B cell (primary cell): ENCODE data around the gene CNR1. TPM values are rescaled to one million over a fixed set of nuclear protein-coding genes. Genes with fewer than 3 reads are reported as not detected.

Source experiments
- ATAC-seq: fragments of 200-7000 bp; cut with Tn5 transposase; one replicate; pipeline ENCODE4 v1.10.0; 2021; ENCODE audit warnings: low read depth, mild to moderate bottlenecking, moderate number of reproducible peaks, moderate library complexity
- CTCF ChIA-PET: fragments of 350-600 bp; sonication (Branson Sonifier 250); formaldehyde crosslinking; loops from one replicate; lab custom pipeline; 2021; ENCODE audit warnings: antibody characterized with exemption, inconsistent platforms; lab: Charles Lee
- POLR2A ChIA-PET: fragments of 350-600 bp; sonication (Branson Sonifier 250); formaldehyde crosslinking; loops from one replicate; lab custom pipeline; 2021; ENCODE audit warnings: antibody characterized with exemption; lab: Charles Lee
- DNase-seq: peaks from one replicate; pipeline ENCODE4 v3.0.0; 2013
- H2AFZ ChIP-seq: 2 replicates; pipeline ENCODE4 v1.6.1; 2012; ENCODE audit warnings: mild to moderate bottlenecking, low read depth, low read length; ENCODE audit not compliant: insufficient read depth, poor library complexity, severe bottlenecking
- H3K27ac ChIP-seq, 2 donors: 1 replicate in 1 of 2; 2 replicates in 1 of 2; pipeline ENCODE4 v1.5.1; 2012 to 2013; ENCODE audit warnings: low read length in 2 of 2, mild to moderate bottlenecking in 2 of 2, moderate library complexity in 1 of 2
- H3K27me3 ChIP-seq, 4 experiments: fragments of 200-600 bp in 1 of 4; sonication (generic) in 1 of 4; replicated peaks in 1 of 4; 1 replicate in 2 of 4; 2 replicates in 2 of 4; pipeline versions ENCODE4 v1.6.1 to v1.7.0; 2013 to 2016; ENCODE audit warnings: low read length in 3 of 4, mild to moderate bottlenecking in 2 of 4, mixed read lengths in 1 of 4, moderate library complexity in 1 of 4; ENCODE audit not compliant: insufficient read depth in 4 of 4, control insufficient read depth in 3 of 4; ENCODE audit errors: control extremely low read depth in 1 of 4
- H3K36me3 ChIP-seq, 2 experiments: replicated peaks in 1 of 2; 1 replicate in 1 of 2; 2 replicates in 1 of 2; pipeline versions ENCODE4 v1.6.1 to v1.7.1; 2013; ENCODE audit warnings: low read length in 1 of 2; ENCODE audit not compliant: insufficient read depth in 2 of 2, control insufficient read depth in 1 of 2; ENCODE audit errors: control extremely low read depth in 1 of 2, extremely low read depth in 1 of 2
- H3K4me1 ChIP-seq, 2 donors: fragments of 200-600 bp in 1 of 2; sonication (generic) in 1 of 2; 1 replicate in 1 of 2; 2 replicates in 1 of 2; pipeline versions ENCODE4 v1.5.1 to v1.6.1; 2013 to 2017; ENCODE audit warnings: low read length in 2 of 2; ENCODE audit not compliant: control insufficient read depth in 2 of 2, insufficient read depth in 2 of 2
- H3K4me2 ChIP-seq: replicated peaks from 2 replicates; pipeline ENCODE3; 2012; ENCODE audit warnings: mild to moderate bottlenecking, low read depth, low read length; ENCODE audit not compliant: poor library complexity, severe bottlenecking
- H3K4me3 ChIP-seq, 5 experiments: fragments of 200-600 bp in 1 of 5; sonication (generic) in 1 of 5; 1 replicate in 3 of 5; 2 replicates in 2 of 5; pipeline versions ENCODE4 v1.5.1 to v1.7.0; 2011 to 2016; ENCODE audit warnings: low read length in 4 of 5, mild to moderate bottlenecking in 4 of 5, low read depth in 2 of 5, control low read depth in 1 of 5, moderate library complexity in 1 of 5; ENCODE audit not compliant: insufficient read depth in 1 of 5; ENCODE audit errors: control extremely low read depth in 1 of 5, extremely low read depth in 1 of 5
- H3K79me2 ChIP-seq: fragments of 200-600 bp; sonication (generic); one replicate; pipeline ENCODE4 v1.6.0; 2016; ENCODE audit warnings: low read length; ENCODE audit not compliant: control insufficient read depth, insufficient read depth
- H3K9ac ChIP-seq: fragments of 200-600 bp; sonication (generic); 2 replicates; pipeline ENCODE4 v1.6.1; 2017; ENCODE audit warnings: mild to moderate bottlenecking, low read length, moderate library complexity
- H3K9me3 ChIP-seq, 3 donors: one replicate each; pipeline versions ENCODE4 v1.6.1 to v1.7.1; 2013; ENCODE audit warnings: low read length in 2 of 3; ENCODE audit not compliant: control insufficient read depth in 2 of 3, insufficient read depth in 1 of 3; ENCODE audit errors: control extremely low read depth in 1 of 3
- H4K20me1 ChIP-seq: 2 replicates; pipeline ENCODE4 v1.6.0; 2012; ENCODE audit warnings: mild to moderate bottlenecking, low read length; ENCODE audit not compliant: insufficient read depth, control insufficient read depth, poor library complexity, severe bottlenecking
- H3K27ac Mint-ChIP-seq: one replicate; pipeline ENCODE4 v1.8.0; 2021; ENCODE audit warnings: mixed read lengths
- H3K27me3 Mint-ChIP-seq: one replicate; pipeline ENCODE4 v1.8.0; 2021; ENCODE audit warnings: mixed read lengths
- H3K4me1 Mint-ChIP-seq: one replicate; pipeline ENCODE4 v1.8.0; 2021; ENCODE audit warnings: mixed read lengths
- H3K4me3 Mint-ChIP-seq: one replicate; pipeline ENCODE4 v1.8.0; 2021; ENCODE audit warnings: mixed read lengths
- H3K9me3 Mint-ChIP-seq: one replicate; pipeline ENCODE4 v1.8.0; 2022; ENCODE audit warnings: mixed read lengths; ENCODE audit not compliant: insufficient read depth
- EZH2 ChIP-seq: IDR thresholded peaks from 2 replicates; pipeline ENCODE4 v1.6.1; 2012; ENCODE audit warnings: borderline replicate concordance, low read depth, mild to moderate bottlenecking, moderate library complexity, low read length; ENCODE audit not compliant: insufficient read depth, poor library complexity, severe bottlenecking
- WGBS: methylation state at CpG from one replicate; pipeline ENCODE4 v1.1.5; 2013; ENCODE audit warnings: missing lambda C conversion rate; ENCODE audit not compliant: insufficient coverage; 5-methylcytosine and 5-hydroxymethylcytosine counted together
- intact Hi-C: fragments of 100-400 bp; cut with micrococcal nuclease; formaldehyde crosslinking; loops from one replicate; pipeline ENCODE4 v1.10.0; 2022
- polyA plus RNA-seq: library from polyadenylated mRNA; depleted of rRNA; stranded (reverse); fragments of >200 nt; gene quantifications from 2 replicates; pipeline ENCODE4 v1.2.3, GENCODE V29; 2012
- total RNA-seq, 2 donors: library from RNA; stranded (reverse); fragments of 120-200 nt in 1 of 2; gene quantifications; 1 replicate in 1 of 2; 2 replicates in 1 of 2; pipeline versions ENCODE4 v1.2.3 to v1.2.4, GENCODE V29; 2013 to 2022
- TF ChIP-seq, protein P1 (sequence below): fragments of 200-600 bp; IDR thresholded peaks from one replicate; pipeline ENCODE4 v1.8.0; 2022; ENCODE audit warnings: antibody characterized with exemption, mild to moderate bottlenecking

The CNR1 gene
- total and polyA plus RNA-seq, 2 donors (not counting 1 experiment from before 2014, with no cell fraction given): 8.9 to 28.9 TPM

DNA sequence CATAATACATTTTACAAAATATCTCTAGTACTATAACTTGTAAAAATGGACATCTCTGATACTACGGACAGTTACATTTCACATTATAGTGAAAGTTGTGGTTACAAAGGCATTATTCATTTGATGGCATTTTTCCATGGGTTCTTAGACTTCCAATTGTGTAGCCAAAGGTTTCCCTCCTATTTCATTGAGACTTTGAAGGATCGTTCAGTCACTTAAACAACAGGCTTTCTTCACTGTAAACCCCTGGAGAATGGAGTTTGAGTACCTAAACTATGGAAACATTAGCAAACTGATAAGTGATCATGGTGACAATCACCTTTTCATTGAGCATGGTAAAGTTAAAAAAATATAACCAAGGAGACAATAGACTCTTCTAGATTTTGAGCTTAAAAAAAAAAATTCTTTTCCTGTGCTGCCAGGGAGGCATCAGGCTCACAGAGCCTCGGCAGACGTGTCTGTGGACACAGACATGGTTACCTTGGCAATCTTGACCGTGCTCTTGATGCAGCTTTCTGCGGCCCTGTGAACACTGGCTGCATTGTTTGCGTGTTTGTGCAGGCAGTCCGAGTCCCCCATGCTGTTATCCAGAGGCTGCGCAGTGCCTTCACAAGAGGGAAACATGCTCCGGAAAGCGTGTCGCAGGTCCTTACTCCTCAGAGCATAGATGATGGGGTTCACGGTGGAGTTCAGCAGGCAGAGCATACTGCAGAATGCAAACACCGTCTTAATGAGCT lies 22.6 kb downstream of the CNR1 start:
- no peak overlapping the region for H3K4me3 ChIP-seq
- CTCF ChIA-PET: interaction anchor here (1.7 to 3.0 kb wide), 3 partner anchors 21 to 637 kb away, joined by 4 to 22 read pairs (median 21); partner anchors contain the start of gene CNR1
- Mint-ChIP-seq H3K27me3 (no peaks in the 10 kb centered on the region), H3K4me3 (no peak overlapping the region), H3K9me3 (no peaks in the 10 kb centered on the region), H3K27ac (peak overlapping the region; percentile 37), H3K4me1 (peaks cover 46% of the 10 kb centered on the region)
- no peaks in the 10 kb centered on the region for H4K20me1 ChIP-seq
- TF ChIP-seq, protein P1, sequence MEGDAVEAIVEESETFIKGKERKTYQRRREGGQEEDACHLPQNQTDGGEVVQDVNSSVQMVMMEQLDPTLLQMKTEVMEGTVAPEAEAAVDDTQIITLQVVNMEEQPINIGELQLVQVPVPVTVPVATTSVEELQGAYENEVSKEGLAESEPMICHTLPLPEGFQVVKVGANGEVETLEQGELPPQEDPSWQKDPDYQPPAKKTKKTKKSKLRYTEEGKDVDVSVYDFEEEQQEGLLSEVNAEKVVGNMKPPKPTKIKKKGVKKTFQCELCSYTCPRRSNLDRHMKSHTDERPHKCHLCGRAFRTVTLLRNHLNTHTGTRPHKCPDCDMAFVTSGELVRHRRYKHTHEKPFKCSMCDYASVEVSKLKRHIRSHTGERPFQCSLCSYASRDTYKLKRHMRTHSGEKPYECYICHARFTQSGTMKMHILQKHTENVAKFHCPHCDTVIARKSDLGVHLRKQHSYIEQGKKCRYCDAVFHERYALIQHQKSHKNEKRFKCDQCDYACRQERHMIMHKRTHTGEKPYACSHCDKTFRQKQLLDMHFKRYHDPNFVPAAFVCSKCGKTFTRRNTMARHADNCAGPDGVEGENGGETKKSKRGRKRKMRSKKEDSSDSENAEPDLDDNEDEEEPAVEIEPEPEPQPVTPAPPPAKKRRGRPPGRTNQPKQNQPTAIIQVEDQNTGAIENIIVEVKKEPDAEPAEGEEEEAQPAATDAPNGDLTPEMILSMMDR: no peak
- no peaks in the 10 kb centered on the region for H3K27me3 ChIP-seq
- H3K9me3 ChIP-seq: peaks cover 0 to 4% (median 0%) of the 10 kb centered on the region in 3 donors
- no peaks in the 10 kb centered on the region for H3K36me3 ChIP-seq
- H3K4me1 ChIP-seq: peaks cover 39 to 41% of the 10 kb centered on the region in 2 donors
- intact Hi-C loops: loop anchor here (2.0 to 5.0 kb wide), 2 partner anchors 95 to 386 kb away; no protein-coding TSS in a partner anchor
- DNase-seq (no peak), ATAC-seq (no peak)
- 95% methylated on average over 12 of the region's 14 CpGs for WGBS
- POLR2A ChIA-PET: no interaction called here
- H2AFZ ChIP-seq: no peak overlapping the region
- no peaks in the 10 kb centered on the region for H3K79me2 ChIP-seq
- H3K4me2 ChIP-seq: no peak overlapping the region
- H3K27ac ChIP-seq: peak overlapping the region in 1 of 2 donors; percentile 95
- H3K9ac ChIP-seq: no peak overlapping the region

DNA sequence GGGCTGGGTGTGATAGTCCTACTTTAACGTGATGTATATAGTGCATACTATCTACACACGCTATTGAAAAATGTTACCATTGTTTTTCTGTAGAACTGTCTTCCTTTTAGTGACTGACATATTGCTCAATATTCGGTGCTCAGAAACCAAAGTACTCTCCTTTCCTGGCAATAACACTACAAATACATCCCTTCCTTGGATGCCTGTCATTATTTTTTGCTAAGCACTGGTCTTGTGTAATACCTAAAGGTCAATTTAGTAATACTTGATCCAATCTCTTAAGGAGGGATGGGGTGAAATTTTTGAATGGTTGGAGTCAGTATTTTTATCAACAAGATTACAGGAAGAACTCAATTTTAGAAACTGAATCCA lies 23.9 kb downstream of the CNR1 start:
- H3K4me3 Mint-ChIP-seq: peak overlapping the region; percentile 67
- Histone ChIP-seq H3K27ac (peak overlapping the region; percentile 87 to 95), H3K27me3 (no peaks in the 10 kb centered on the region), H3K4me1 (peaks cover 39 to 44% of the 10 kb centered on the region in 2 donors), H3K79me2 (no peaks in the 10 kb centered on the region), H2AFZ (peak overlapping the region; percentile 58), H4K20me1 (no peaks in the 10 kb centered on the region), H3K9ac (peak overlapping the region; percentile 43), H3K36me3 (no peaks in the 10 kb centered on the region), H3K4me3 (peak overlapping the region in 2 of 5 experiments; percentile 2 to 30), H3K9me3 (peaks cover 0 to 4% (median 0%) of the 10 kb centered on the region in 3 donors), H3K4me2 (peak overlapping the region; percentile 63)
- TF ChIP-seq, protein P1: no peak
- no peak for TF ChIP-seq EZH2
- POLR2A ChIA-PET: interaction anchor here (0.6 to 1.8 kb wide), 11 partner anchors 8 to 619 kb away, joined by 3 to 32 read pairs (median 3); partner anchors contain the start of genes AKIRIN2 and CNR1
- intact Hi-C loops: loop anchor here (1.0 to 5.0 kb wide), 5 partner anchors 24 to 385 kb away; partner anchors contain the start of gene CNR1
- CTCF ChIA-PET: interaction anchor here (0.6 to 3.0 kb wide), 16 partner anchors 21 to 310 kb away, joined by 3 to 22 read pairs (median 6); partner anchors contain the start of gene CNR1
- H3K9me3 Mint-ChIP-seq: no peaks in the 10 kb centered on the region
- DNase-seq (no peak), ATAC-seq (no peak)
- no CpG with 5 or more reads among the region's 3 CpGs for WGBS
- H3K4me1 Mint-ChIP-seq: peaks cover 52% of the 10 kb centered on the region
- no peaks in the 10 kb centered on the region for H3K27me3 Mint-ChIP-seq
- peak overlapping the region; percentile 96 for H3K27ac Mint-ChIP-seq
